GM23338 (cell line): ENCODE data around the gene TAF3. TPM values are rescaled to one million over a fixed set of nuclear protein-coding genes. Genes with fewer than 3 reads are reported as not detected.

Source experiments
- ATAC-seq: fragments of 200-7000 bp; cut with Tn5 transposase; 3 replicates; pipeline ENCODE4 v1.9.1; 2020
- DNase-seq: peaks from one replicate; pipeline ENCODE4 v3.0.0-alpha.2; 2015; ENCODE audit warnings: low spot score
- H2AFZ ChIP-seq: fragments of 200-600 bp; sonication (generic); 2 replicates; pipeline ENCODE4 v1.8.0; 2016; ENCODE audit warnings: antibody characterized with exemption, mild to moderate bottlenecking, moderate library complexity
- H3F3A ChIP-seq: fragments of 200-600 bp; sonication (generic); replicated peaks from 2 replicates; pipeline ENCODE4 v1.8.0; 2017; ENCODE audit warnings: antibody characterized with exemption, mixed run types, low read depth
- H3K27ac ChIP-seq: fragments of 200-600 bp; sonication (generic); 2 replicates; pipeline ENCODE4 v1.6.1; 2016; ENCODE audit warnings: low read depth
- H3K27me3 ChIP-seq: fragments of 200-600 bp; sonication (generic); 2 replicates; pipeline ENCODE4 v1.8.0; 2016; ENCODE audit warnings: mild to moderate bottlenecking, mixed run types, moderate library complexity; ENCODE audit not compliant: insufficient read depth
- H3K36me3 ChIP-seq: fragments of 200-600 bp; sonication (generic); 2 replicates; pipeline ENCODE4 v1.8.0; 2016; ENCODE audit warnings: mild to moderate bottlenecking; ENCODE audit not compliant: insufficient read depth
- H3K4me1 ChIP-seq: fragments of 200-600 bp; sonication (generic); 2 replicates; pipeline ENCODE4 v1.8.0; 2016; ENCODE audit warnings: mild to moderate bottlenecking, moderate library complexity; ENCODE audit not compliant: insufficient read depth
- H3K4me2 ChIP-seq: fragments of 200-600 bp; sonication (generic); 2 replicates; pipeline ENCODE4 v1.7.1; 2017; ENCODE audit warnings: mixed run types
- H3K4me3 ChIP-seq: fragments of 200-600 bp; sonication (generic); 2 replicates; pipeline ENCODE4 v1.6.1; 2016; ENCODE audit warnings: mixed run types
- H3K79me2 ChIP-seq: fragments of 200-600 bp; sonication (generic); replicated peaks from 2 replicates; pipeline ENCODE4 v1.8.0; 2017; ENCODE audit warnings: mild to moderate bottlenecking; ENCODE audit not compliant: insufficient read depth
- H3K9me2 ChIP-seq: fragments of 200-600 bp; sonication (generic); 2 replicates; pipeline ENCODE4 v1.8.0; 2017; ENCODE audit not compliant: insufficient read depth
- H4K20me1 ChIP-seq: fragments of 200-600 bp; sonication (generic); replicated peaks from 2 replicates; pipeline ENCODE4 v1.8.0; 2017; ENCODE audit warnings: mild to moderate bottlenecking; ENCODE audit not compliant: insufficient read depth
- H3K27ac Mint-ChIP-seq: 2 replicates; pipeline ENCODE4 v1.8.0; 2020; ENCODE audit warnings: inconsistent platforms, mild to moderate bottlenecking, moderate library complexity, mixed read lengths
- H3K27me3 Mint-ChIP-seq: 3 replicates; pipeline ENCODE4 v1.8.0; 2022; ENCODE audit warnings: low read depth, mild to moderate bottlenecking, moderate library complexity, mixed read lengths, inconsistent platforms; ENCODE audit not compliant: insufficient read depth, poor library complexity
- H3K36me3 Mint-ChIP-seq: 3 replicates; pipeline ENCODE4 v1.8.0; 2021; ENCODE audit warnings: low read depth, mild to moderate bottlenecking, inconsistent platforms, moderate library complexity, mixed read lengths
- H3K4me1 Mint-ChIP-seq: 3 replicates; pipeline ENCODE4 v1.8.0; 2020; ENCODE audit warnings: mild to moderate bottlenecking, inconsistent platforms, mixed read lengths
- H3K4me3 Mint-ChIP-seq: 3 replicates; pipeline ENCODE4 v1.8.0; 2021; ENCODE audit warnings: moderate library complexity, mild to moderate bottlenecking, inconsistent platforms, mixed read lengths
- H3K9me3 Mint-ChIP-seq: 3 replicates; pipeline ENCODE4 v1.8.0; 2020; ENCODE audit warnings: moderate library complexity, mild to moderate bottlenecking, inconsistent platforms, mixed read lengths
- CREB1 ChIP-seq: fragments of 250-450 bp; sonication (Bioruptor Pico); IDR thresholded peaks from 2 replicates; pipeline ENCODE4 v1.5.0; 2020; ENCODE audit warnings: low read depth, mild to moderate bottlenecking, moderate library complexity
- CTCF ChIP-seq, 2 experiments: fragments of 200-600 bp in 1 of 2; sonication (generic) in 1 of 2; conservative IDR thresholded peaks; 2 replicates each; pipeline versions ENCODE4 v1.5.1 to v1.6.1; 2016 to 2017; ENCODE audit warnings: antibody characterized with exemption in 2 of 2, low read depth in 2 of 2, mild to moderate bottlenecking in 2 of 2, moderate library complexity in 1 of 2
- ETS1 ChIP-seq: IDR thresholded peaks from 2 replicates; pipeline ENCODE4 v1.6.1; 2016; ENCODE audit warnings: antibody characterized with exemption
- EZH2 ChIP-seq: fragments of 200-600 bp; sonication (generic); IDR thresholded peaks from one replicate; pipeline ENCODE4 v1.8.0; 2017; ENCODE audit warnings: antibody characterized with exemption, mild to moderate bottlenecking, low read depth; ENCODE audit not compliant: unreplicated experiment
- JUNB ChIP-seq: IDR thresholded peaks from one replicate; pipeline ENCODE4 v1.6.1; 2016; ENCODE audit warnings: antibody characterized with exemption; ENCODE audit not compliant: unreplicated experiment
- NANOG ChIP-seq: IDR thresholded peaks from 2 replicates; pipeline ENCODE4 v1.6.1; 2016; ENCODE audit warnings: antibody characterized with exemption, borderline replicate concordance
- STAT1 ChIP-seq: IDR thresholded peaks from one replicate; pipeline ENCODE4 v1.6.1; 2016; ENCODE audit warnings: antibody characterized with exemption; ENCODE audit not compliant: unreplicated experiment
- ZNF114 ChIP-seq: fragments of 250-450 bp; sonication (Bioruptor Pico); IDR thresholded peaks from 2 replicates; pipeline ENCODE4 v1.5.0; 2020; ENCODE audit warnings: mild to moderate bottlenecking, moderate library complexity
- ZNF331 ChIP-seq: fragments of 250-450 bp; sonication (Bioruptor Pico); IDR thresholded peaks from 2 replicates; pipeline ENCODE4 v1.5.0; 2020; ENCODE audit warnings: low read depth, mild to moderate bottlenecking, moderate library complexity
- polyA plus RNA-seq: library from polyadenylated mRNA; unstranded; fragments of >200 nt; fragmentation: Nextera tagmentation; extraction: Ambion mirVana; gene quantifications from 2 replicates; pipeline ENCODE4 v1.2.1, GENCODE V29; 2016
- total RNA-seq: library from RNA; depleted of rRNA; stranded (reverse); fragments of >200 nt; shearing (Covaris generic); gene quantifications from 2 replicates; pipeline ENCODE4 v1.2.3, GENCODE V29; 2014
- TF ChIP-seq, protein P1 (sequence below): IDR thresholded peaks from one replicate; pipeline ENCODE4 v1.6.1; 2018; ENCODE audit warnings: antibody characterized with exemption; ENCODE audit not compliant: unreplicated experiment

TAF3 gene
- total and polyA plus RNA-seq, 2 experiments from 2014 or later, result 6.4 to 15.2 TPM

- TF ChIP-seq JUNB, result no peak
- TF ChIP-seq STAT1, result no peak
- TF ChIP-seq EZH2, result no peak
- TF ChIP-seq NANOG, result no peak
- no peak for TF ChIP-seq ETS1
- TF ChIP-seq, protein P1, sequence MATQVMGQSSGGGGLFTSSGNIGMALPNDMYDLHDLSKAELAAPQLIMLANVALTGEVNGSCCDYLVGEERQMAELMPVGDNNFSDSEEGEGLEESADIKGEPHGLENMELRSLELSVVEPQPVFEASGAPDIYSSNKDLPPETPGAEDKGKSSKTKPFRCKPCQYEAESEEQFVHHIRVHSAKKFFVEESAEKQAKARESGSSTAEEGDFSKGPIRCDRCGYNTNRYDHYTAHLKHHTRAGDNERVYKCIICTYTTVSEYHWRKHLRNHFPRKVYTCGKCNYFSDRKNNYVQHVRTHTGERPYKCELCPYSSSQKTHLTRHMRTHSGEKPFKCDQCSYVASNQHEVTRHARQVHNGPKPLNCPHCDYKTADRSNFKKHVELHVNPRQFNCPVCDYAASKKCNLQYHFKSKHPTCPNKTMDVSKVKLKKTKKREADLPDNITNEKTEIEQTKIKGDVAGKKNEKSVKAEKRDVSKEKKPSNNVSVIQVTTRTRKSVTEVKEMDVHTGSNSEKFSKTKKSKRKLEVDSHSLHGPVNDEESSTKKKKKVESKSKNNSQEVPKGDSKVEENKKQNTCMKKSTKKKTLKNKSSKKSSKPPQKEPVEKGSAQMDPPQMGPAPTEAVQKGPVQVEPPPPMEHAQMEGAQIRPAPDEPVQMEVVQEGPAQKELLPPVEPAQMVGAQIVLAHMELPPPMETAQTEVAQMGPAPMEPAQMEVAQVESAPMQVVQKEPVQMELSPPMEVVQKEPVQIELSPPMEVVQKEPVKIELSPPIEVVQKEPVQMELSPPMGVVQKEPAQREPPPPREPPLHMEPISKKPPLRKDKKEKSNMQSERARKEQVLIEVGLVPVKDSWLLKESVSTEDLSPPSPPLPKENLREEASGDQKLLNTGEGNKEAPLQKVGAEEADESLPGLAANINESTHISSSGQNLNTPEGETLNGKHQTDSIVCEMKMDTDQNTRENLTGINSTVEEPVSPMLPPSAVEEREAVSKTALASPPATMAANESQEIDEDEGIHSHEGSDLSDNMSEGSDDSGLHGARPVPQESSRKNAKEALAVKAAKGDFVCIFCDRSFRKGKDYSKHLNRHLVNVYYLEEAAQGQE, result no peak
- TF ChIP-seq CTCF (conservative IDR thresholded peaks at IDR 0.05; ENCODE audit: low read depth in 2 of 2), result no peak
- TF ChIP-seq ZNF331, result no peak
- no peak for TF ChIP-seq CREB1 (CRISPR knock-in tag)
- no peak for TF ChIP-seq ZNF114 (CRISPR knock-in tag)
- Mint-ChIP-seq H3K4me3 (no peak overlapping the region), H3K36me3 (peaks cover 10% of the 10 kb centered on the region), H3K27me3 (no peaks in the 10 kb centered on the region), H3K27ac (no peak overlapping the region), H3K9me3 (peaks cover 12% of the 10 kb centered on the region; the same call in 2 of the 3 replicates), H3K4me1 (0 out of 3 replicates have a peak, but pooled peaks cover 2% of the 10 kb centered on the region)
- Histone ChIP-seq H3K79me2 (no peaks in the 10 kb centered on the region), H3K4me1 (no peaks in the 10 kb centered on the region), H2AFZ (no peak overlapping the region), H3K36me3 (no peaks in the 10 kb centered on the region), H3K4me3 (no peak overlapping the region), H3K27me3 (no peaks in the 10 kb centered on the region), H3F3A (no peaks in the 10 kb centered on the region), H3K27ac (no peak overlapping the region), H3K9me2 (no peaks in the 10 kb centered on the region), H4K20me1 (no peaks in the 10 kb centered on the region), H3K4me2 (no peak overlapping the region)
- DNase-seq, result no peak
- no peak for ATAC-seq
These were observed 190.7 kb downstream of the TAF3 start for GRCh38 chr10:8009031-8009430.

- Histone ChIP-seq H3K4me3 (no peak overlapping the region), H3K4me2 (no peak overlapping the region), H3F3A (no peaks in the 10 kb centered on the region), H3K27ac (no peak overlapping the region), H4K20me1 (no peaks in the 10 kb centered on the region), H3K79me2 (no peaks in the 10 kb centered on the region), H2AFZ (no peak overlapping the region), H3K4me1 (peaks cover 16% of the 10 kb centered on the region; the same call in 1 of the 2 replicates), H3K9me2 (no peaks in the 10 kb centered on the region), H3K27me3 (no peaks in the 10 kb centered on the region), H3K36me3 (no peaks in the 10 kb centered on the region)
- H3K4me1 Mint-ChIP-seq, result peaks cover 14% of the 10 kb centered on the region
- H3K36me3 Mint-ChIP-seq, result no peaks in the 10 kb centered on the region
- H3K27ac Mint-ChIP-seq, result no peak overlapping the region
- no peak overlapping the region for H3K4me3 Mint-ChIP-seq
- DNase-seq, result no peak
- ATAC-seq, result no peak
- no peaks in the 10 kb centered on the region for H3K9me3 Mint-ChIP-seq
- H3K27me3 Mint-ChIP-seq, result no peaks in the 10 kb centered on the region
- TF ChIP-seq, protein P1, result no peak
These were observed 194.7 kb downstream of the TAF3 start for GRCh38 chr10:8013006-8013405.
